Measurements from ENCODE around the gene MYL4. TPM values are rescaled to one million over a fixed set of nuclear protein-coding genes. Genes with fewer than 3 reads are reported as not detected.
A peak's percentile ranks its signal among the peaks of the same experiment; 100 is the strongest.

The MYL4 gene
- total and polyA plus RNA-seq, 2 of the 8 experiments (the other 6 are each of a cell fraction or from before 2014, with no cell fraction given) = 0.12 TPM; not detected in 1

- TF ChIP-seq RNF2 (IDR thresholded peaks at IDR 0.05; ENCODE audit: borderline replicate concordance, low read depth, low read length, missing control alignments, poor library complexity, severe bottlenecking) = no peak
- TF ChIP-seq MAX (IDR thresholded peaks at IDR 0.05) = peak; percentile 28
- no peak for TF ChIP-seq RXRA (IDR thresholded peaks at IDR 0.05; ENCODE audit: insufficient read depth, low read depth, low read length)
- TF ChIP-seq SIN3A (conservative IDR thresholded peaks at IDR 0.05 in 1 of 2, IDR thresholded peaks at IDR 0.05 in 1 of 2; ENCODE audit: low read depth in 1 of 2, low read length in 2 of 2) = peak in 1 of 2 experiments; percentile 54; a peak in 2 of 4 replicates
- TF ChIP-seq POU5F1 (IDR thresholded peaks at IDR 0.05; ENCODE audit: low read depth, low read length) = no peak
- TF ChIP-seq HDAC2 (IDR thresholded peaks at IDR 0.05; ENCODE audit: borderline replicate concordance in 1 of 2, low read depth in 2 of 2, low read length in 2 of 2) = peak in 1 of 2 experiments; percentile 59; a peak in 1 of 4 replicates
- peak; percentile 63; the same call in 1 of the 2 replicates for TF ChIP-seq RBBP5 (IDR thresholded peaks at IDR 0.05; ENCODE audit: borderline replicate concordance, low read depth, low read length)
These were observed 20.0 kb upstream of the MYL4 start, which contains the start of gene CDC27 (continued) for GRCh38 chr17:47188876-47189731.
